GM18519 (cell line): Measurements from ENCODE around the gene KPTN.

Experiments
- ATAC-seq: cut with Tn5 transposase; IDR thresholded peaks from one replicate; pipeline ENCODE4 v1.9.1; 2021; ENCODE audit warnings: mild to moderate bottlenecking, moderate library complexity; ENCODE audit not compliant: unreplicated experiment, low FRiP score

The KPTN gene

DNA sequence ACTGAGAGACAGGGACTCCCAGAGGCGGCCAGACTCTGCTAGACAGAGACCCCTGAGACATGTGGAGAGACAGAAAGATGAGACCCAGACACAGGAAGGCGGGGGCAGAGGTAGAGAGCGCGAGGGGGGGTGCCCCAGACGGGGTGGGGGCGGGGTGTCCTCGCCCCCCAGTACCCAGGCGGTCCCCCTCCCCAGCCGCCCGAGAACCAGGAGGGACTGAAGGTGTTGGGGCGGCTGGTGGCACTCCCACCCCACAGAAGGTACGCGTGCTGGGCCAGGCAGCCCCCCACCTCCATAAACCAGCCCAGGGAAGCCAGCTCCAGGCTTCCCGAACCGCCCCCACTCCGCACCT is 12.7 kb downstream of the KPTN start:
- ATAC-seq: no peak

DNA sequence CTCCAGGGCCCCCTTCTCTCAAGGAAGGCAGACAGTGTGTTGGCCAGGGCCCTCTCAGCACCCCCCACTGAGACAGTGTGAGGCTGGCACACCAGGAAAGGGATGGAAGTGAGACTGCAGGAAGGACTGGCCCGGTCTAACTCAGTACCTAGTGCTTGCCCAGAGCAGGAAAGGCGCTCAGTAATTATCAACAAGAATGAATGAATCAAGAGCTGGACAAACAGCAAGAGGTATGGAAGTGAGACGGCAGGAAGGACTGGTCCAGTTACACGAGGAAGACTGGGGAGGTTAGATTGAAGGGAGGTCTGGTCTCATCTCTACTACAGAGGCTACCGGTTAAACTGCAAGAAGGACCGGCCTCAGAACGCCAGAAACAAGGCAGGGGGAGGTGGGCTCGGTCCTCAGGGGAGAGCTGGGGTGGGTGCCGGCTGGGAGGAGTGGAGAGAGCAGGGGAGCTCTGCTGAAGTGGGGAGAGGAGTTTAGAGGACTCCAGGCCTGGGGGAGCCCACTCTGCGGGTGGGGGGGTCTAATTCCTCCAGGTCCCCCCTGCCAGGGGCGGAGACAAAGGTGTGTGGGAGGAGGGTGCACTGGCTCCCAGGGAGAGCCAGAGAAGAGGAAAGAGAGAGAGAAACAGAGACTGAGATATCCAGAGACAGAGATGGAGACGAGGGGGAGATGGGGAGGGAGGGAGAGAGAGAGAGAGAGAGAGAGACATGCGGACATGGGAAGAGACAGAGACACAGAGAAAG is 13.4 kb downstream of the KPTN start:
- no peak for ATAC-seq

DNA sequence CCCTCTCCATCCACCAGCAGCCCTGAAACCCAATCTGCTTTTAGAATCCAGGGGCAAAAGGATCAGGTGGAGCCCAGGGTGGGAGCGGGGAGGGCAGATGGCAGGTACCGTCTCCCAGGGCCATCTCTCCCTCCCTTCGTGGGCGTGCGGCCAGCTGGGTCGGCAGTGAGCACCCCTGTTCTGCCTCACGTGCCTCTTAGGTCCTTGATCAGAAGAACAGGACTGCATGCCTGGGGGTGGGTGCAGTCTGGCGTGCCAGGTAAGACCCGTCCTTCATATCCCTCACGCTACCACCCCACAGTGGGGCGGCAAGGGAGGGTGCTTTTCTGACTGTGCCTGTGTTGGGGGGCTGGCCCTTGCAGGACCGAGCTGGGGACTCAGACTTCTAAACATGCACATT is 14.3 kb downstream of the KPTN start:
- ATAC-seq: no peak

DNA sequence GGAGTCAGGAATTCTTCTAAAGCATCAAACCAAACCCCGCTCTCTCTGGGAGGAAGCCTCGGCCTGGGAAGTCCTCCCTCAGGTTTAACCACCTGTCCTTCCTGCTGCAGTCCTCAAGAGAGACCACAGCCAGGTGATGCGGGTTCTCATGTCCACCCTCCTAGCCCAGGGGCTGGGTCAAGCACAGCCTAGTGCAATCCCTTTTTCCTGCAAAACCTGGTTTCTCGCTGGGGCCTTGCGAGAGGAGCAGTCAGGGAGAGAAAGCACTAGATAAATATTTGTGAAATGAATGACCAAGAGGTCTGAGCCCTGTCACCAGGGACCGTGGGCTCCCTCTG is 14.7 kb downstream of the KPTN start:
- no peak for ATAC-seq

DNA sequence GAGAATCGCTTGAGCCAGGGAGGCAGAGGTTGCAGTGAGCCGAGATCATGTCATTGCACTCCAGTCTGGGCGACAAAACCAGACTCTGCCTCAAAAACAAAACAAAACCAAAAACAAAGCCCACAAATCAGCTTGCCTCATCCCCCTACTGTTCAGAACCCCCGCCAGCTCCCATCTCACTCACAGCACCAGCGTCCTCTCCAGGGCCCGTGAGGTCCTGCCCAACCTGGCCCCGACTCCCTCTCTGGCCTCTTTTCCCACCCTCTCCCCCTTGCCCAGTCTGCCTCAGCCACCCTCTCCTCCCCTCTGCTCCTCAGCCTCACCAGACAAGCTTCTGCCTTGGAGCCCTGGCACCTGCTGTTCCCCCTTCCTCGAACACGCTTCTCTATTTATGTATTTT is 16.1 kb downstream of the KPTN start:
- no peak for ATAC-seq

DNA sequence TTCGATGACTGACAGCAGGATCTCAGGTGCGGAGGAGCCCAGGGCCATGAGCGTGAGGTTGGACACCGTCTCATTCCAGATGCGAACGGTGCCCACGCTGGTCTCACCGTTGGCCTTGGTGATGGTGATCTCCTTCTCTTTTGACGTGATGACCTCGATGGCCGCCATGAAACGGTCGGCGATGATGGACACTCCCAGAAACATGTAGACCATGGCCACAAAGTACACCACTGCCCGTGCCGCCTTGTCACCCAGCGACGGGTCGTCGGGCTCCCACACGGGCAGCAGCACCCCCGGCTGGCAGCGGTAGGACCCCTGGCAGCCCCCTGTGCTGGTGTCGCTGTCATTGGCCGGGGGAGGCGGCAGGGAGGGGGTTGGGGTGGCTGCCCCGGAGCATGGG is 18.1 kb downstream of the KPTN start:
- no peak for ATAC-seq

DNA sequence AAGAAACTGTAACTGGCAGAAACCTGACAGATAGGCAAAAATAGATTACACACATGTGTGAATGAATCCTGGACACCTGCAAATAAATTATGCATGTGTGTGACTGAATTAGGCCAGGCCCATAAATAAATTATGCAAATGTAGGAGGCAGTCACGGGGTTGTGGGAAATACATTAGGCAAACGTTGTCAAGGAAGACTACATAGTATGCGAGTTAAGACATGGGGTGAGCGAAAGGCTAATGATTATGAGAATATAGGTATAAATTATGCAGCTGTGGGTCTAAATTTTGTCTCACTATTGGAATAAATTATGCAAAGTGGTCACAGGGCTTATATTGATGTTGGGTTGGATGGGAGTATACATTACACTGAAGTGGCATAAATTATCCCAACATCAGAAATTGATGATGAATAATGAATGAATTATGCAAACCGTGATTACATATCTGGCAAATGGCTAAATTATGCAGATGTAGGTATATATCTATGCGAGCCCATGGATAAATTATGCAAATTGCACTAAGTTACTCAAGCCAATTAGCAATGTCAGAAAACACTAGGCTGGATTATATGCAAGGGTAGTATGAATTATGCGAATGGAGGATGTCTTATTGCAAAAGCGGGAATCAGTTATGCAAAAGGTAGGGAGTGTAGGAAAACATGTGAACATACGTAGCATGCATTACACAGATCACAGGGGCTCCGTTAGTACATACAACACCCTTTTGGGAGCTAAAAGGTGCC is 19.2 kb downstream of the KPTN start:
- ATAC-seq: no peak

DNA sequence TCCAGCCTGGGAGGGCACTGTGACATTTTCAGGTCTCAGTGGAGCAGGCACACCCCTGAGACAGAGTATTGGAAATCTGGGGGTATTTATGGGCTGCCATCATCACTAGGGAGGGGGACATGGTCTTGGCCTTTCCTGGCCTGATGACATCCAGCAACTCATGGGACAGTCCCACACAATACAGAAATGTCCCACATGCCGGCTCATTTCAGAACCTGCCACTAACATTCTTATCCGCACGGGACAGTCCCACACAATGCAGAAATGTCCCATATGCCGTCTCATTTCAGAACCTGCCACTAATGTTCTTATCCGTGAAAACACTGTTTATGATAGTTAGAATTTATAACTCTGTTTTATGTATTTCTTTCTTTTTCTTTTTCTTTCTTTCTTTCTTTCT is 22.1 kb downstream of the KPTN start:
- ATAC-seq: no peak

DNA sequence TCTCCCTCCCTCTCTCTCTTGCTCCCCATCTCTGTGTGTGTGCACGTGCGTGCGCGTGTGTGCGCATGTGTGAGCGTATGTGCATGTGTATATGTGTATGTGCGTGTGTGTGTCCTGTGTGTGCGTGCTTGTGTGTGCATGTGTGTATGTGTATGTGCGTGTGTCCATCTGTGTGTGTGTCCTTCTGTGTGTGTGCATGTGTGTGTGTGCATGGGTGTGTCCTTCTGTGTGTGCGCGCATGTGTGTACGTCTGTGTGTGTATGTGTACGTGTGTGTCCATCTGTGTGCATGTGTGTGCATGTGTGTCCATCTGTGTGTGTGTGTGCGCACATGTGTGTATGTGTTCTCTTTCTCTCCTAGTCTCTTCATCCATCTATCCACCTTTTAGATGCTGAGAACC is 24.5 kb downstream of the KPTN start:
- ATAC-seq: no peak

DNA sequence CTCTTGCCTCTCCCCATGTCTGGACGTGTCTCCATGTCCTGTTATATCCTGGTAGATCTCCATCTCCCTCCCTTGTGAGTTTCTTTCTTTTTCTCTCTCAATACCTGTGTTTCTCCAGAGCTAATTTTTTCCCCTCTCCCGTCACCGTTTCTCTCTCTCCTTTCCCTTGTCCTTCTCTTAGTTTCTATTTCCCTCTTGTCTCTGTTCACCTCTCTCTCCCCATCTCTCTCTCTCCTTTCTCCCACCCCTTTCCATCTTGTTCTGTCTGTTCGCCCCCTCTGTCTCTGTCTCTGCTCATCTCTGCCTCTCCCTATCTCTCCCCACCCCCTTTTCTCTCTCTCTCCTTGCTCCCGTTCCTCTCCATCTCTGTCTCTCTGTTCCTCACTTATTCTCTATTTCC is 25.3 kb downstream of the KPTN start:
- ATAC-seq: no peak

DNA sequence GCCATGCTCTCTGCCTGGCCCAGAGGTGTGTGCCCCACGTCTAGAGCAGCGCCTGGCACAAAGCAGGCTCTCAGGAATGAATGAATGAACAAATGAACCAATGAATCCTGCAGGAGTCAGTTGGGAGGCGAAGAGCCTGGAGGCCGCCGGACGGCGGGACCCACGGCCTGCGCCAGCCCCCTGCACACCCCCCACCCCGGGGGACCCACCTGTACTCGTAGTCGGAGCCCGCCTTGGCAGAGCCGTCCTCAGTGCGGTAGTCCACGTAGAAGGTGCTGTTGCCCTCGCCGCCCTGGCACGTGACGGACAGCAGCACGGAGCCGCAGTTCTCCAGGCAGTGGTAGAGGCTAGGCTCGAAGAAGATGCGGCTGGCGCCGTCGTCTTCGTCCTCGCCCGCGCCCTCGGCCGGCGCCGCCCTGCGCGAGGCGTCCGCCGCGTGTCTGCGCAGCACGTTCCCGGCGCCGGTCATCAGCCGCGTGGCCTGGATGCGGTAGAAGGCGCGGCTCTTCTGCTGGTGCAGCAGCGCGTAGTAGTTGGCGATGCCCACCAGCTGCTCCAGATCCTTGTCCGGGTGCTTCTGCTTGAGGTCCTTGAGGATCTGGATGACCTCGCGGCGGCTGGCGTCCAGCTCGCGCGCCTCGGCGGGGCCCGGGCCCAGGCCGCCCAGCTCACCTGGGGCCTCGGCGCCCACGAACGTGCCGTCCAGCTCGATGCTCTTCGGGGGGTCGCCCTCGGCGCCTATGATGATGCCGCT is 27.1 kb downstream of the KPTN start:
- ATAC-seq: no peak

DNA sequence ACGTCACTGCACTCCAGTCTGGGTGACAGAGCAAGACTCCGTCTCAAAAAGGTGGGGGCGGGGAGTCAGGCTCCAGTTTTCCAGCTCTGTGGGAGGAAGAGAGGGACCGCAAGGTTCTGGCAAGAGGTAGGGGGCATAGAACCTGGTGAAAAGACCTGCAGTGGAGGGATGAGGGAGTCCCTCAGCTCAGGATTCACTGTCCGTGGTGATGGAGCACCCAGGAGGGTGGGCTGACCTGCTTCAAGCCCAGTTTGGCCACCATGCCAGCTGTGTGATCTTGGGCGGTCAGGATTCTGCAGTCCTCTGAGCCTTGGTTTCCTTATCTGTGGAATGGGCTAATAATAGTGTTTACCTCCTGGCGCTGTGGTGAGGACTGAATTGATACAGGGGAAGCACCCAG is 33.5 kb downstream of the KPTN start:
- ATAC-seq: no peak

DNA sequence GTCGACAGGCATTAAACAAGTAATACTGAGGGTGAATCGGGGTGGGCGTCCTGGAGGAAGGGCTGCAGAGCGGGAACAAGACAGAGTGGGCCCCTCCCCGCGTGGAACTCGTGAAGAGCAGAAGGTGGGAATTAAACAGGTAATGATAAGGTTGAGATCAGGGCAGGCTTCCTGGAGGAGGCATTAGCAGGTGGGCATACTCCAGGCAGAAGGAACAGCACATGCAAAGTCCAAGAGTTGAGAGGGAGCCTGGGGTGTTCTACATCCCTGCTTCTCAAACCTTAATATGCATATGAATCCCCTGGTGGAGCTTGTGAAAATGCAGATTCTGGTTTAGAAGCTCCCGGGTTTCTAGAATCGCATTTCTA is 35.7 kb downstream of the KPTN start:
- no peak for ATAC-seq

DNA sequence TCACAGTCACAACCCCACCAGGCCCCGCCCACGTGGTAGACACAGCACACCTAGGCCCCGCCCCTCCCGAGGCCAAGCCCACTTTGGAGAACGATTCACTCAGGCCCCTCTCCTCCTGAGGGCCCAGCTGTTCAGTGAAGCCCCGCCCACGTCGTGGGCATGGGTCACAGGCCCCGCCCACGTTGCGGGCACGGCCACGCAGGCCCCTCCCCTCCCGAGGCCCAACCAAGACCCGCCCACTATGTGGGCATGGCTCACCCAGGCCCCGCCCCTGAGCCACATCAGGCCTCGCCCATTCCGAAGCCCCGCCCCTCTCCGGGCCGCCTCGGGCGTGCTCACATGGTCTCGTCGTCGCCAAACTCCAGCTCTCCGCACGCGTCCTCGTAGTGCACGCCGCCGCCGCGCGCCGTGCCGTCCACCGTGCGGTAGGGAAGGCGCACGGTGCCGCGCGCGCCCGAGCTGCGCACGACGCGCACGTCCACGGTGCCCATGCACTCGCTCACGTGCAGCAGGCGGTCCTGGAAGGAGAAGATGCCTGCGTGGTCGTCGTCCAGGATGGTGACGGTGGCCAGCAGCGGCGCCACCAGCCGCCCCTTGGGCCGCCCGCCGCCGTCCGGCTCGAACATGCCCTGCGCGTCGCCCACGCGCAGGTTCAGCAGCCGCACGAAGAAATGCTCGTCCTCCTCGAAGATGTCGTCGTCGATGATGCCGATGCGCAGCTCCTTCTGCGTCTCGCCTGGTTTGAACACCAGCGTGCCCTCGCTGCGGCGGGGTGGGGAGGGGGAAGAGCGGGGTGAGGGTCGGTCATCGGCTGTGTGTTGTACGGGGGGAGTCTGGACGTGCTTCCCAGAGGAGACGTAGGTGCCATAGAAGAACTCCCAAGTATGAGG is 36.3 kb downstream of the KPTN start:
- no peak for ATAC-seq

DNA sequence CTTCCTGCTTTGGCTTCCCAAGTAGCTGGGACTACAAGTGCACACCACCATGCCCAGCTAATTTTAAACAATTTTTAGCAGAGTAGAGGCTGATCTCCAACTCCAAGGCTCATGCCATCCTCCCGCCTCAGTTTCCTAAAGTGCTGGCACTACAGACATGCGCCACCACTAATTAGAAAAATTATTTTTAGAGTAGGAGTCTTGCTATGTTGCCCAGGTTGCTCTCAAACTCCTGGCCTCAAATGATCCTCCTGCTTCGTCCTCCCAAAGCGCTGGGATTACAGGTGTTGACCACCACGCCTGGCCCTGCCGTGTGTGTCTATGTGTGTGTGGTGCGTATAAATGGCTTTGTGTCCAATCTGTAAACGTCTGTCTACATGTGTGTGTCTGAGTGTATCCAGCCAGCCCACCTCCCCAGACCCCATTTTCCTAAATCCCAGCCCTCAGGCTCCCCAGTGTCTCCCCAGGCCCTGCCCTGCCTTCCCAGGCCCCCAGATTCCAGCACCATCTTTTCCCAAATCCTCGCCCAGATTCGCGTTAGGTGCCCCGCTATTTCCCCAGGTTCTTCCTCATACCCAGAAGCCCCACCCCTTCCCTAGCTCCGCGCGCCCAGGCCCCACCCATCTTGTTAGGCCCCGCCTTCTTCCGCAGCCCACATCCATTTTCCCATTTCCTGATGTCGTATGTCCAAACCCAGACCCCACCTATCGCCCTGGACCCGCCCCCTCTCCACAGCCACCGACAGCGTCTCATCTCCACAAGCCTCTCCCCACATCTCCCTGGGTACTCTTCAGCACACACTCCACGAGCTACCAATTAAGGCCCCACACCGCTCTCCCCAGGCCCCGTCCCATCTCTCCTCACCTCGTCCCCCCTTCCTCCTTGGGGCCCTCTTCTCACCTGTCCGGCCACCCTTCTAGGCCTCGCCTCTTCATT is 37.2 kb downstream of the KPTN start:
- no peak for ATAC-seq

DNA sequence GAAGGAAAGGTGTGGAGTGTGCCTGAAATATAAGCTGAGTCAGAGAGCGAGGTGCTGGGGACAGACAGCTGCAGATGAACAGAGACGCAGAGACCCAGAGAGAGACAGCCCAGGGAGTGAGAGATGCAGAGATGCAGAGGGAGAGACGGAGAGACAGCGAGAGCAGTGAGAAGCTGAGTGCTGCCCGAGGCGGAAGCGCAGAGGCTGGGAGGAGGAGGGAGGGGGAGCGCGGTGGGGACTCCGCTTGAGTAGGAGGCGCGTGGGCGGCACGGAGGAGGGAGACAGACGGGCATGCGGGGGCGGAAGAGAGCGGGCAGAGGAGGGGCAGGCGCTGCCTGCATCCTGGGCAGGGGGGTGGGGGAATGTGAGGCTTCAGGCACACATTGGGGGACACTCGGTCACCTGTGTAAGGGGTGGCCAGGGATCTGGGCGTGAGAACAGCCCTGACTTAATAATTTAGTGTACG is 38.0 kb downstream of the KPTN start:
- ATAC-seq: no peak

DNA sequence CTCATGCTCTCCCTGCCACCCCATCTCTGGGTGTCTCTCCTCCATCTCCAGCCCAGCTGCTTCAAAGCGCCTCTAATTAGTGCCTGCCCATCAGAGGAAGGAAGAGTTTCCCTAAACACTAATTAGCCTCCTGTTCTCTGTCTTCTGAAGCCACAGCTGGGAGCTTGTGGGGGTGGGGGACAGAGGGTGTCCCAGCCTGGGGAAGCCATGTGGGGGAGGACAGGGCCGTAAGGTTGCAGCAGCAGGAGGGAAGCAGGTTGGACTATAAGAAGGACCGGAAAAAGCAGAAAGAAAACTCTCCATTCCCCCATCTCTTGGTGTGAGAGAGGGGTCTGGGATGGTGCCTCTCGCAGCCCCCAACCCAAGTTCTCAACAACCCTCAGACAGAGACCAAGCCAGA is 38.5 kb downstream of the KPTN start:
- no peak for ATAC-seq

DNA sequence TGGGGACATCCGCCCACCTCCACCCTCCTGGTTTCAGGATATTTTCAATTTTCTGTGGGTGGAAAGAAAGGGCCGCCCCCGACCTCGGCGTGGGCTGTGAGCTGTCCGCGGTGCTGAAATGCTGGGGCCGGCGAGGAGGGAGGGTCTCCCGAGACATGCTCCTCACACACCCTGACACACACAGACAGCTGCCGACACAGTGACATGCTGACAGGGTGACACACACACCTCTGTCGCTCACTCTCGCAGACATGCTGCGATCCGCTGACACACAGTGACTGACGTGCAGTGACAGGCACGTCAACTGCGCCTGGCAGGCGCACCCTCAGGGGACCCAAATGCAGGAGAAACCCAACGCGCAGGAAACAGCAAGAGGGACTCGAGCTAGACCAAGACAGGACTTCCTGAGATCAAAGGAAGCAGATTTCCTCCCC is 39.6 kb downstream of the KPTN start:
- no peak for ATAC-seq

DNA sequence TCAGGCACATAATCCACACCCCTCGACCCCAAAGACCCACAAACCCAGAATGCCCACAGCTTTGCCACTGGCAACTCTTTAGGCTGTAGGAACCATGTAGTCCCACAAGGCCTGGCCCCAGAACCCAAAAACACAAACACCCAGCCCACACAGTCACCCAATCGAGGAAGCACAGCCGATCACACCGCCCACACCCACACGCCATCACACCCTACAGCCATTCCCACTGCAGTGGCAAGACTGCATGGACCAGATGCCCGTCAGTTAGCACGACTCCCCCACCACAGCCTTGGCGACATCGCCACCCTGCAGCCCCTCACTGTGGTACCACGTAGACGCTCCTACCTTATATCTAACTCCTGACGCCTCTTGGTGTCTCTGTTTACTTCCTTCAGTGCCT is 40.7 kb downstream of the KPTN start:
- no peak for ATAC-seq

DNA sequence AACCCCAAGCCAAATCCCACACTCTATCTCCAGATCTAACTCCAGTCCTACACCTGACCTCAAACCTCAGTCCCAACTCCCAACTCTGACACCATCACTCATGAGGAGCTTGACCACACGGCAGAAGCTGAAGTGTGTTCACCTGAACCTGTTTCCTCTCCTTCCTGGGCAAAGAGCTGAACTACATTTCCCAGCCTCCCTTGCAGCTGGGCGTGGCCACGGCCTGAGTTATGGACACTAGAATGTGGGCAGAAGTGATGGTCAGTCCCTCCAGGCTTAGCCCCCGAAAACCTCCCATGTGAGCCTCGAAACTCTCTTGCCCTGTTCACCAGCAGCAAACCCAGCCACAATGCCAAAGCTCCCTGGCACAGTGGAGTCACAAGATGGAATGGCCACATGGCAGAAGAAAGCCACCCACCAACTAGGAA is 45.2 kb downstream of the KPTN start:
- ATAC-seq: no peak
